RWPE1 (cell line): ENCODE measurements around the gene FADS2.

Experiments used
- CTCF ChIA-PET: fragments of 350-600 bp; sonication (Branson Sonifier 250); formaldehyde crosslinking; extraction: SDS; loops from one replicate; lab custom pipeline; 2021; lab: Yijun Ruan, JAX
- POLR2A ChIA-PET: fragments of 400-600 bp; formaldehyde crosslinking; extraction: SDS; loops from one replicate; lab custom pipeline; 2020; ENCODE audit warnings: antibody characterized with exemption; ENCODE audit not compliant: low non-redundant PET; lab: Yijun Ruan, JAX
- DNase-seq: peaks from one replicate; pipeline ENCODE4 v3.0.0; 2012; ENCODE audit warnings: low spot score
- H3K27ac ChIP-seq: fragments of 450-650 bp; 2 replicates; pipeline ENCODE4 v1.5.1; 2017
- TF ChIP-seq, protein P1 (sequence below): fragments of 450-650 bp; conservative IDR thresholded peaks from 2 replicates; pipeline ENCODE4 v1.5.1; 2017; ENCODE audit warnings: low read depth, mild to moderate bottlenecking

FADS2 gene

DNA sequence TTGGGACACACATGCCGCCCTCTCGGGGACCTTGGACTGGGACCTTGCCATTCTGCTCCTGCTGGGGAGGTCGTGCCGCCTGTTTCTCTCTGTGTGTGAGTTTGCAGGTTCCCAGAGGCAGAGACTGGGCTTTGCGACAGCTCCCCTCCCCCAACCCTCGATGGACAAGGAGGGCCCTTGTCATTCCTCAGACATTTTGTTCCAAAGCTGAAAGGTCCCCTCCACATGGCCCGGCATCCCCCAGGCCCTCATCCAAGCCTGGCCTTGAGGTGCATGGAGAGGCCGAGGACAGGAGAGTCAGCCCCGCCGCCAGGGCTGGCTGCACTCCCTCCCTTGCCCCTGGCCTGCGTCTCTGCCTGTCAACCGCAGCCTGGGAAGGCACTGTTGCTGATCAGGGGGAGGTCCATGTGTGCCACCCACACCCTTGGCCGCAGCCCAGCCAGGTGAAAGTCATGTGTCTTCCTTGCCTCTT is 25.6 kb downstream of the FADS2 start:
- H3K27ac ChIP-seq, result peak overlapping the region; percentile 39; the same call in 1 of the 2 replicates
- no peak for DNase-seq
- CTCF ChIA-PET, result interaction anchor here (1.1 to 1.9 kb wide), 2 partner anchors 57 to 229 kb away, joined by 5 read pairs; no protein-coding TSS in a partner anchor
- TF ChIP-seq, protein P1, sequence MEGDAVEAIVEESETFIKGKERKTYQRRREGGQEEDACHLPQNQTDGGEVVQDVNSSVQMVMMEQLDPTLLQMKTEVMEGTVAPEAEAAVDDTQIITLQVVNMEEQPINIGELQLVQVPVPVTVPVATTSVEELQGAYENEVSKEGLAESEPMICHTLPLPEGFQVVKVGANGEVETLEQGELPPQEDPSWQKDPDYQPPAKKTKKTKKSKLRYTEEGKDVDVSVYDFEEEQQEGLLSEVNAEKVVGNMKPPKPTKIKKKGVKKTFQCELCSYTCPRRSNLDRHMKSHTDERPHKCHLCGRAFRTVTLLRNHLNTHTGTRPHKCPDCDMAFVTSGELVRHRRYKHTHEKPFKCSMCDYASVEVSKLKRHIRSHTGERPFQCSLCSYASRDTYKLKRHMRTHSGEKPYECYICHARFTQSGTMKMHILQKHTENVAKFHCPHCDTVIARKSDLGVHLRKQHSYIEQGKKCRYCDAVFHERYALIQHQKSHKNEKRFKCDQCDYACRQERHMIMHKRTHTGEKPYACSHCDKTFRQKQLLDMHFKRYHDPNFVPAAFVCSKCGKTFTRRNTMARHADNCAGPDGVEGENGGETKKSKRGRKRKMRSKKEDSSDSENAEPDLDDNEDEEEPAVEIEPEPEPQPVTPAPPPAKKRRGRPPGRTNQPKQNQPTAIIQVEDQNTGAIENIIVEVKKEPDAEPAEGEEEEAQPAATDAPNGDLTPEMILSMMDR, result no peak
- POLR2A ChIA-PET, result no interaction called here

DNA sequence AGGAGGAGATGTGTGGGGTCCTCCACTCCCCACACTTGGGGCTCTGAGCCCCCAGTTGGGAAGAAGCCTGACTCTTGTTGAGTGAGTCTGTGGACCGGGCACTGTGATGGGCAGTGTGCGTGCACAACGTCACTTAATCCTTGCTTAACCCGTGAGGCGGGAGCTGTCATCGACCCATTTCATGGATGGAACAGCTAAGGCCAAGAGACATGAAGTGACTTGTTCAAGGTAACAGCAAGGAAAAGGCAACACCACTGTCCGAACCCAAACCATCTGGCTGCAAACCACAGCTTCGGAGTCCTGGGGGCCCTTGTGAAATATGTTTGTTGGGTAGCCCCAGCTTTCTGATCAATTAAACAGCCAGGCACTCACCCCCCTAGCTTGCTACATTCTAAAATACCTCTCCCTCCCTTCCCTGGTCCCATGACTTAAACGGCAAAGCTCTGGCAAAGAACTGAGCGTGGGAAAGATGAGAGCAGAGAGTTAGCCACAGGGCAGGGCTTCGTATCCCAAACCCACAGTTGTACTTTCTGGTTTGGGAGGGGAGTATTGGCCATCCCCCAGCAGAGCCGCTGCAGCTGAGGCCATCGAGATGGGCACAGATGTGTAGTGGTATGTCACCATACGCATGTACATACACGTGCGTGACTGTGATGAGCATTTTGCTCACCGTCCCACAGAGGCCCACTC is 26.3 kb downstream of the FADS2 start:
- CTCF ChIA-PET, result interaction anchor here (0.6 to 1.9 kb wide), 3 partner anchors 57 to 248 kb away, joined by 3 to 5 read pairs (median 5); no protein-coding TSS in a partner anchor
- POLR2A ChIA-PET, result no interaction called here
- DNase-seq, result no peak
- H3K27ac ChIP-seq, result peak overlapping the region; percentile 39
- TF ChIP-seq, protein P1, result no peak

DNA sequence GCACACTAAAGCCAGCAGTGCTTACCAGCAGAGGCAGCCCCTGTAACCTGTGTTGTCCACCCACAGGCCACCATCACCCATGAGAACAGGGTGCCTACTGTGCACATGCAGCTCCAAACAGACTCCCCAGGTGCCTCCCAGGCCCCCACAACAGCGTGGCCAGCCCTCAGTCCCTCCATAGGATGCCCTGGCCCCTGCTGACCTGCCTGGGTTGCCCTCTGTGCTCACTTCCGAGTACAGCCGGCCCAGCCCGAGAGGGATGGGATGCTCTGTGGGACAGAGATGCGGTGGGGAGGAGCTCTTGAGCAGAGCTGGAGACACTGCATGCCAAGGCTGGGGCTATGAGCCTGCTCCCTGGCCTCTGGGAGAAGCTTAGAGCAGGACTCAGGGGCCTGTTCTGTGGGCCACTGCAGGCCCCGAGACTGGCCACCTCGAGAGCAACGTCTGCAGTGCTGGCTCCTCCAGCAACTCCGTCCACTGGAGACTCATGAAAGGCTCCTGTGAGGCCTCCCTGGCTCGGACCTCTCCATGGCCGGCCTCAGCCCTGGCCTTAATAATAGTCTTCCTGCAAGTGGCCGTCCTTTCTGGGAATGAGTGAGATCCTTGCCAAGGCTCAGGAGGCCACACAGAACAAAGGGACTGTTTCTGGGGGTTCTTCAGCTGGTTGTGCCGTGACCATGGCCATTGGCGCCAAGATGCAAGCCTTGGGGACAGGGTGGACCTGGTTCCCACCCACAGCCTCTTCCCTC is 27.0 kb downstream of the FADS2 start:
- ChIA-PET POLR2A (no interaction called here), CTCF (interaction anchor here (1.1 kb wide), 1 partner anchor 227 kb away, joined by 5 read pairs; no protein-coding TSS in a partner anchor)
- peak overlapping the region; percentile 39 for H3K27ac ChIP-seq
- TF ChIP-seq, protein P1, result no peak
- DNase-seq, result no peak

DNA sequence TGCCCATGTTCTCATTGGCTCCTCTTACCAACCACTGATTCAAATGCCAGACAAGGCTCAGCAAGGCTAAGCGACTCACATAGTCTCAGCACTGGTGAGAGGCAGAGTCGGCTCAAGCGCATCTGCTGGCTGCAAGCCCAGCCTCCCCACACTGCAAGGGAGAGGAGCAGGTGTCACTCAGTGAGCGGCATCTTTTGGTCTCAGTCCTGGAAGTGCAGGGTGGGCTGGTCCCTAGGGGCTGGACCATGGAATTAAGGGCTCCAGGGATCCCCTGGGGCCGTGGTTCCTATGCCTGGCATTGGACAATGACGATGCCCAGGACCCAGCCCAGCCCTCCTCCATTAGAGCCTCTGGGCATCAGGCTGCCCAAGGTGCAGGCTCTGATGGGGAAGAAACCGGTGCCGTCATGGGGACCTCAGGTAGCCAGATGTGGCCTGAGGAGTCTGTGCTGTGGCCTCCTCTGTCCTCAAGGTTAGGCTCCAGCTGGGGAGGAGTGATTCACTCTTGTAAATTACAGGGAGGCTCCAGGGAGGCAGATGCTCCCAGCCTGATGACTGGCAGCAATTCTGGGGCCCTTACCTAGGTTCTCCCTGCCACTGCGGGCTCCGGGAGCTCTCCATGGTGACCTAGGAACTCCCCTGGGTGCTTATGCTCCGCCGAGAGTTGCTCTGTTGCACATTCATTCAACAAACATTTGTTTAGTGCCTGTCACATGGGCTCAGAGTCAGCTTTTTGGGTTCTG is 28.0 kb downstream of the FADS2 start:
- CTCF ChIA-PET, result no interaction called here
- TF ChIP-seq, protein P1, result no peak
- DNase-seq, result no peak
- H3K27ac ChIP-seq, result peak overlapping the region; percentile 39
- POLR2A ChIA-PET, result no interaction called here

DNA sequence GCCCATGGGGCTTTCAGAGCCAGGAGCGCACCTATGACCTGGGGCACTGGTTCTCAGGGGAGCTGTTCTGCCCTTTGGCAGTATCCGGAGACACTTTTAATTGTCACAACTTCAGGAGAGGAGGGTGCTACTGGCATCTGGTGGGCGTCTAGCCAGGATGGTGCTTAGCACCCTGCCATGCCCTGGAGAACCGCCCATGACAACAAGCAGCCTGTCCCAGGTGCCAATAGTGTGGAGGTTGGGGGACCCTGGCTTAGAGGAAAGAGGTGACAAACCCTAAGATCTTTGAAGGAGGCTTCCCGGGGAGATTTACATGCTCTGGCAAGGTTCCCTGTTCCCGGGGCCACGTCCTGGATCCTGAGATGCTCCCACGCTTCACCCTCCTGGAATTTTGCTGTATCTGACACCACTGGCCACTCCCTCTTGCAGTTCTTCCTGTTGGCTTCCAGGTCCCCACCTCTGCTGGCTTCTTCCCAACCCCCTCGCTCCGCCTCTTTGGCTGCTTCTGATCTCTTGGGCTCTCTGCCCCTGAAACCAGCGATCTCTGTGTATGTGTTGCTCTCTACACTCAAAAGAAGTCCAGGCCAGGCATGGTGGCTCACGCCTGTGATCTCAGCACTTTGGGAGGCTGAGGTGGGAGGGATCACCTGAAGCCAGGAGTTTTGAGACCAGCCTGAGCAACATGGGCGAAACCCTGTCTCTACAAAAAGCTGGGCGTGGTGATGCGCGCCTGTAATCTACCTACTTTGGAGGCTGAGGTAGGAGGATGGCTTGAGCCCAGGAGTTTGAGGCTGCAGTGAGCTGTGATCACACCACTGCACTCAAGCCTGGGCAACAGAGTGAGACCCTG is 32.2 kb downstream of the FADS2 start:
- ChIA-PET POLR2A (no interaction called here), CTCF (interaction anchor here (1.1 kb wide), 1 partner anchor 36 kb away, joined by 3 read pairs; no protein-coding TSS in a partner anchor)
- peak overlapping the region; percentile 55 for H3K27ac ChIP-seq
- DNase-seq, result peak; percentile 49
- TF ChIP-seq, protein P1, result no peak
